ENCODE data around the gene CAMTA1.

CAMTA1 gene

GRCh38 chr1:7628273-7628672, 843.0 kb downstream of the CAMTA1 start:
- TF ChIP-seq CTCF (IDR thresholded peaks at IDR 0.05; ENCODE audit: borderline replicate concordance, insufficient read depth, low read depth, low read length): no peak
- H3K4me3 ChIP-seq (ENCODE audit: low read depth, low read length): no peak overlapping the region

GRCh38 chr1:7629011-7629410, 843.8 kb downstream of the CAMTA1 start:
- TF ChIP-seq CTCF (IDR thresholded peaks at IDR 0.05; ENCODE audit: borderline replicate concordance, insufficient read depth, low read depth, low read length): no peak
- no peak overlapping the region for H3K4me3 ChIP-seq (ENCODE audit: low read depth, low read length)

- H3K4me3 ChIP-seq (ENCODE audit: low read depth, low read length): no peak overlapping the region
- TF ChIP-seq CTCF (IDR thresholded peaks at IDR 0.05; ENCODE audit: borderline replicate concordance, insufficient read depth, low read depth, low read length): no peak
Measured at GRCh38 chr1:7629465-7630195, 844.4 kb downstream of the CAMTA1 start.

- no peak for TF ChIP-seq CTCF (IDR thresholded peaks at IDR 0.05; ENCODE audit: borderline replicate concordance, insufficient read depth, low read depth, low read length)
Measured at GRCh38 chr1:7630378-7630777, 845.1 kb downstream of the CAMTA1 start.

GRCh38 chr1:7632176-7632575, 846.9 kb downstream of the CAMTA1 start:
- no peak overlapping the region for H3K4me3 ChIP-seq (ENCODE audit: low read depth, low read length)

More at GRCh38 chr1:7630378-7630777, 845.1 kb downstream of the CAMTA1 start:
- H3K4me3 ChIP-seq (ENCODE audit: low read depth, low read length): no peak overlapping the region

GRCh38 chr1:7632681-7633080, 847.4 kb downstream of the CAMTA1 start:
- no peak for TF ChIP-seq CTCF (IDR thresholded peaks at IDR 0.05; ENCODE audit: borderline replicate concordance, insufficient read depth, low read depth, low read length)
- H3K4me3 ChIP-seq (ENCODE audit: low read depth, low read length): no peak overlapping the region

More at GRCh38 chr1:7632176-7632575, 846.9 kb downstream of the CAMTA1 start:
- TF ChIP-seq CTCF (IDR thresholded peaks at IDR 0.05; ENCODE audit: borderline replicate concordance, insufficient read depth, low read depth, low read length): no peak
